GM12891 (cell line): ENCODE measurements around the gene SYTL1.

Experiments used
- DNase-seq: peaks from one replicate; pipeline ENCODE4 v3.0.0; 2011; ENCODE audit warnings: low spot score; ENCODE audit not compliant: insufficient read length
- FAIRE-seq: peaks from 2 replicates; lab custom pipeline; 2011; peaks lifted over from hg19 to GRCh38; lab: Jason Lieb, UNC
- PAX5 ChIP-seq: IDR thresholded peaks from 2 replicates; pipeline ENCODE4 v1.6.1; 2011; ENCODE audit warnings: low read length, moderate library complexity, mild to moderate bottlenecking; ENCODE audit not compliant: insufficient read depth, severe bottlenecking
- POLR2A ChIP-seq: IDR thresholded peaks from 2 replicates; pipeline ENCODE4 v1.6.1; 2011; ENCODE audit warnings: low read depth, low read length, control low read depth
- POLR2AphosphoS5 ChIP-seq: IDR thresholded peaks from 2 replicates; pipeline ENCODE4 v1.6.1; 2011; ENCODE audit warnings: low read depth, low read length, control low read depth
- POU2F2 ChIP-seq: IDR thresholded peaks from 2 replicates; pipeline ENCODE4 v1.6.1; 2011; ENCODE audit warnings: low read depth, mild to moderate bottlenecking, control low read depth, low read length, moderate library complexity
- SPI1 ChIP-seq: IDR thresholded peaks from 2 replicates; pipeline ENCODE4 v1.6.1; 2011; ENCODE audit warnings: low read depth, low read length, control low read depth
- TAF1 ChIP-seq: IDR thresholded peaks from 2 replicates; pipeline ENCODE4 v1.6.1; 2011; ENCODE audit warnings: low read depth, low read length, control low read depth

SYTL1 gene

DNA sequence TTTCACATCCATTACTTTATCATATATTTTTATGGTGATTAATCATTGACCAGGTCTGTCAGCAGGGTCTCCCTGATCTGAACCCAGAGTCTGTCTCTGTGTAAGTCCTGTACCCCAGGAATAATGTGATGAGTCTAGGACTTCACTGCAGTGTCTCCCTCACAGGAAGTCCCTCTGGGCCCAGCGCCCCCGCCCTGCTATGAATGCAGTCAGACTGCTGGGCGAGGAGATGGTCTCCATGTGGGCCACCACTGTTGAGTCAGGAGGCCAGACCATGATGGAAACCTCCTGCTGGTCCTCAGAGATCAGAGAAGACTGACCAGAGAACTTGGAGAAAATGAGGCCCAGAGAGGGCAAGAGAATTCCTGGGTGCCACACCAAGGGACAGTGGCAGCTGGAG is 10.4 kb upstream of the SYTL1 start:
- TF ChIP-seq PAX5 (no peak), SPI1 (no peak), POLR2AphosphoS5 (no peak), POU2F2 (no peak)
- FAIRE-seq (no peak), DNase-seq (no peak)

DNA sequence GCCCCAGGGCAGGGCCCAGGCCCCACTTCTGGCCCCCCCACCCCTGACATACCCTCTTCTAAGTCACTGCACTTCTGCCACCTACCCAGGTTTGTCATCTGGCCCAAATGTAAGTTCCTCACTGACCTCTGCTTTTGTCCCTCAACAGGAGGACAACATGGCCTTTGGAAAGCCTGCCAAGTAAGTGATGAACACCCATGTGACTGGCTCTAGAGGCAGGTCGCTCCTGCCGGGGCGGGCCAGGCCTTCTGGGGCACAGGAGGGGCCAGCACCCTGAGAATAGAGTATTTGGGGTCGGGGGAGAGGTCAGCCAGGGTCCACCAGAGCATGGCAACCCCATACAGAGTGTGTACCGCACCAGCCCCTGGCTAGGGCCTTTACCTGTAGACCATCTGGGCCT is 9.9 kb upstream of the SYTL1 start:
- TF ChIP-seq POLR2AphosphoS5 (no peak), PAX5 (no peak), TAF1 (no peak)
- no peak for DNase-seq
- FAIRE-seq: no peak

DNA sequence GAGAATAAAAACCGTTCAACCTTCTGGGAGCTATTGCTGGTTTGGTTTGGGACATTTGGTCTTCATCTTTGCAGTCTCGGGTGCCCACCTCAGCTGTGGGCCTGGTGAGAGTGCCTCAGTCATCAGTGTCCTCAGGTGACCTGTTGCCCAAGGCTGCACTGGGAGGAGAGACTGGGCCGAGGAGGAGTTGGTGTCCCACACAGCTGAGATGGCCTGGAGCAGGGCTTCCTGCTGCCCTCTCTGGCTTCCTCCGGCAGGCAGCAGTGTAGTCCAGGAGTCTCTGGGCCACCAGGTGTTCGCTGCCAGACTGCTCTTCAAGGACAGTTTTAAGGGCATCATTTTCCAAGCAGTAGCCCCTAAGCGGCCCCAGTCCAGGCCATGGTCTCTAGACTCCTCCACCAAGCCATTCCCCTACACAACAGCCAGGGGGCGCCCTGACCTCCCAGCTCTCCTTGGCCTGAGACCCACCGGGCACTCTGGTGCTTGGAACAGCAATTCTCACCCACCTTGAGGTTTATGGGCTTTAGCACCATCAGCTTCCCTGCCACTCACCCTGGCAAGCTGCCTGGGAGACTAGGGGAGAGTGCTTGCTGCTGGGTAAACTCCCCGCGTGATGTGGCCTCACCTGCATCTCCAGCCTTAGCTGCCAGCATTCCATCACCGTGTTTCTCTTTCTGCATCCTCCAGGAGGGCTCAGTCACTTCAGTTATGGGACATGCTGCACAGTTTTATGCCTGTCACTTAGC is 9.1 kb upstream of the SYTL1 start:
- peak; percentile 77 for DNase-seq
- peak; percentile 86 for FAIRE-seq

DNA sequence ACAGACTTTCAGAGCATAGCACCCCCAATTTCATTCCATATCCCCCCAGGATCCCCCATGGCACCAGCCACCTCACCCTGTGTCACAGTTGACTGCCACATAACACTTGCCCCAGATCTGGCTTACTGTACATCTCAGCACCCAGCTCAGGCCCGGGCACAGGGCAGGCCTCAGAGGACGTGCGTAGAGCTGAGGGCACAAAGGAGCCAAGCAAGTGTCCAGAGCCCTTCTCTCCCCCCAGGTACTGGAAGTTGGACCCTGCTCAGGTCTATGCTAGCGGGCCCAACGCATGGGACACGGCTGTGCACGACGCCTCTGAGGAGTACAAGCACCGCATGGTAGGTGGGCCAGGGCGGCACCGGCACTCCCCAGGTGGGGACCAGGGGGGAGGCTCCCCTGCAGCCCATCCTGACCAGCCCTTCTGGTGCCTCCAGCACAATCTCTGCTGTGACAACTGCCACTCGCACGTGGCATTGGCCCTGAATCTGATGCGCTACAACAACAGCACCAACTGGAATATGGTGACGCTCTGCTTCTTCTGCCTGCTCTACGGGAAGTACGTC is 8.0 kb upstream of the SYTL1 start:
- FAIRE-seq: no peak

More for the DNA sequence above, 9.1 kb upstream of the SYTL1 start:
- no peak for TF ChIP-seq POLR2AphosphoS5

DNA sequence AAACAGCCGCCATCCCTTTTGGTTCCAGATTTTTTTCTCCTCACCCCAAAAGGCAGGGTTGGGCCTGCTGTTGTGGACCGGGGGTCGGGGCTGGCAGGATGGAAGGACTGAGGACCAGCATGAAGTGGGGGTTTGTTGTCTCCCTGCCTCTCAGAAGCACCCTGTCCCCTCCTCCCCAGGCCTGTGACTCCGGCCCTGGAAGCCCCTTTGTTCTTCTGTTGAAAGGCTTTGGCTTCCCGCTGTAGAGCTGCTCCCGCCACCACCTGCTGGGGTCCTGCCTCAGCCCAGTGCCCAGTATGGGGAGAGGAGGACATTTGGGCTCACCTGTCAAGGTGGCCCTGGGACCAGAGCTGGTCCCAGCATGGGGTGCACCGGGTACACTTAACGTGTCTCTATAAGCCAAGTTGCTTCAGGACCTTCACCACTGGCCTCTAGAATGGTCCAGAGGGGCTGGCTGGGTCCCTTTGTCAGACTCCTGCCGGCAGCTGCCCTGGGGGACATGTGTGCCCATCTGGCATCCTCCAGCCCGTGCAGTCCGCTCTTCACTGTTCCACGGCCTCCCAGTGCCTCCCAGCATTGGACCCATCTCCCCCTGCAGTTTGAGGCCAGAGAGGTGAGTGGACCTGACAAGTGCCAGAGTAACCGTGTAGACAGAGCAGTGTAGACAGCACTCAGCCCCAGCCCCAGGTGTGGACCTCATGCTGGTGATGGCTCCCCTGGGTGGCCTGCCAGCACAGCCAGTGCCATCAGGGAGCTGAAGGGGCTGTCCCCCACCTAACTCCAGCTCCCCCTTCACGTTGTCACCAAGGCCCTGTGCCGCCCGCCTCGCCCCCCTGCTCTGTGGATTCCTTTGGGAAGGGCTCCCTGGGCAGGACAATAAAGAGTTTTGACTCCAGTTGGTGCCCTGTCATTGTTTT is 6.1 kb upstream of the SYTL1 start:
- TF ChIP-seq PAX5 (no peak), TAF1 (no peak), POU2F2 (no peak), POLR2AphosphoS5 (0 out of 2 replicates have a peak, but pooled peaks have one; percentile 14), SPI1 (no peak), POLR2A (peak; percentile 26; the same call in 1 of the 2 replicates)
- DNase-seq (no peak), FAIRE-seq (no peak)

More for the DNA sequence above, 8.0 kb upstream of the SYTL1 start:
- TF ChIP-seq POLR2AphosphoS5 (no peak), TAF1 (no peak), PAX5 (no peak)
- no peak for DNase-seq

DNA sequence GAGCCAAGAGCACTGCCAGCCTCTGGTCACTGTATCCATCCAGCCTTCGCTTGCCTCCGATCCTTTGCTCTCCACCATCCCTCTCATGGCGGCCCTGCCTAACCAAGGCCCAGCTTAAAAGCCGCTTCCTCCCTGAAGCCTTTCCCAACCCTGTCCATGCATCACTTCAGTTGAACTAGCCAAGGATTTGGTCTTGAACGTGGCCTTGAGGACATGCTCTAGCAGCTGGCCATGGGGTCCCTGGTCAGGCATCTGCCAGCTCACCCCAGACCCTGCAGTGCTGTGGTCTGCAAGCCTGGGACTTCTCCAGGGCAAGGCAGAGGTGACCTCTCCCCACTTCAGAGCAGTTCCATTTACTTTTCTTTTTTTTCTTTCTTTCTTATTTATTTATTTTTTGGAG is 5.1 kb upstream of the SYTL1 start:
- FAIRE-seq (no peak), DNase-seq (no peak)
- no peak for TF ChIP-seq POU2F2

DNA sequence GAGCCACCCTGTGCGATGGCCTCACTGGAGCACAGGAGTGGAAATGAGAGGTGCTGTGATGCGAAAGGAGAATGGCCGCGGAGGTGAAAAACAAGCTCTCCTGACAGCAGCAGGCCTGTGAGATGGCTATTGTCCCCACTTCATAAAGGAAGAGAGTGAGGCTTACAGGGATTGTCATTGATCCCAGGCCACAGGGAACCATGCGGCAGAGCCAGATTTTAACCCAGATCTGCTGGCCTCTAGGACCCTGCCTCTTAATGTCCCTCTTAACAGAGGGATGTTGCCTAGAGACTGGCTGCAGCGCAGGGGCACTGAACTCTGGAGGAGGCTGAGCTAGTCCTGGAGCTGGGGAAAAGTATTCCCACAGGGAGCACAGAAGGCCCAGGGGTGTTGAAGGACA is 3.1 kb upstream of the SYTL1 start:
- no peak for FAIRE-seq
- DNase-seq: no peak
- TF ChIP-seq TAF1 (no peak), POLR2A (no peak), POU2F2 (no peak), POLR2AphosphoS5 (no peak)

DNA sequence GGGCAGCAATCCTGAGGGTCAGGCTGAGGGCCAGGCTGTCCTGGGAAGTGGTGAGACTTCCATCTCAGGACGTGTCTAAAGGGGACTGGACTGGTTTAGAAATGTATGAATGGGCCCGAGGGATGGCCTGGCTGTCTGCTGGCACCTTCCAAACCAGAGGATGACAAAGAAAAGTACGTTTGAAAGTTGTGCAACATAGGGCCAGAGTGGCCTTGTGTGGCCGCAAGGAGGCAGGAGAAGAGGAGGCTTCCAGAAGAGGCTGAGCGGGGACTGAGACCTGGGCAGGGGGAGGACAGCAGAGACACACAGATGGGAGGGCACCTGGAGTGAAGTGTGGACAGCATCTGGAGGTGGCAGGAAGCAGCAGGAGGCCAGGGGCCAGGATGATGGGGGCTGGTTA is 2.6 kb upstream of the SYTL1 start:
- no peak for DNase-seq
- TF ChIP-seq TAF1 (no peak), POLR2A (no peak), POLR2AphosphoS5 (no peak), POU2F2 (no peak), PAX5 (no peak), SPI1 (no peak)
- no peak for FAIRE-seq

DNA sequence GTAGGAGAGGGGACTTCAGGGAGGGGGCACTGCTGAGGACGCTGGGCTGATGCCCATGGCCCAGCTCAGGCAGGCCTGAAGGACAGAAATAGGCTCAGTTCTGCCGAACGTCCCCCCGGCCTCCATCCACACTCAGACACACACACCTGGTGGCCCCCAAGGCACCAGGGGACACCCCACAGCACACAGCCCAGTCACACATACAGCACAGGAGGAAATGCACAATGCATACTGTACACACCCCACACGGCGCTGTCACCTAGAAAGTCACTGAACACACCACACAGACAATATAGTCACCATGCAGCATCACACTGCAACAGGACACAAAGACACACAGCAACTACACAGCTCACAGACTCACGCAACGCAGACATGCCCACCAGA is 562 bp downstream of the SYTL1 start:
- DNase-seq (no peak), FAIRE-seq (peak; percentile 85)
- no peak for TF ChIP-seq TAF1
- TF ChIP-seq POU2F2: no peak
- no peak for TF ChIP-seq POLR2A
- TF ChIP-seq PAX5: no peak
- no peak for TF ChIP-seq SPI1
- no peak for TF ChIP-seq POLR2AphosphoS5
